Stimulated activated CD8-positive, alpha-beta memory T cell treated with anti-CD3 and anti-CD28 coated beads, Interleukin-7, amount 100 ng/mL, for 1 hour (primary cell): ENCODE results near the gene RPRD1B.

ENCODE experiments used
- DNase-seq, 2 donors: peaks; one replicate each; pipeline ENCODE4 v3.0.0-alpha.2; 2020; ENCODE audit warnings: low read depth in 2 of 2

Gene RPRD1B, protein sequence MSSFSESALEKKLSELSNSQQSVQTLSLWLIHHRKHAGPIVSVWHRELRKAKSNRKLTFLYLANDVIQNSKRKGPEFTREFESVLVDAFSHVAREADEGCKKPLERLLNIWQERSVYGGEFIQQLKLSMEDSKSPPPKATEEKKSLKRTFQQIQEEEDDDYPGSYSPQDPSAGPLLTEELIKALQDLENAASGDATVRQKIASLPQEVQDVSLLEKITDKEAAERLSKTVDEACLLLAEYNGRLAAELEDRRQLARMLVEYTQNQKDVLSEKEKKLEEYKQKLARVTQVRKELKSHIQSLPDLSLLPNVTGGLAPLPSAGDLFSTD

DNA sequence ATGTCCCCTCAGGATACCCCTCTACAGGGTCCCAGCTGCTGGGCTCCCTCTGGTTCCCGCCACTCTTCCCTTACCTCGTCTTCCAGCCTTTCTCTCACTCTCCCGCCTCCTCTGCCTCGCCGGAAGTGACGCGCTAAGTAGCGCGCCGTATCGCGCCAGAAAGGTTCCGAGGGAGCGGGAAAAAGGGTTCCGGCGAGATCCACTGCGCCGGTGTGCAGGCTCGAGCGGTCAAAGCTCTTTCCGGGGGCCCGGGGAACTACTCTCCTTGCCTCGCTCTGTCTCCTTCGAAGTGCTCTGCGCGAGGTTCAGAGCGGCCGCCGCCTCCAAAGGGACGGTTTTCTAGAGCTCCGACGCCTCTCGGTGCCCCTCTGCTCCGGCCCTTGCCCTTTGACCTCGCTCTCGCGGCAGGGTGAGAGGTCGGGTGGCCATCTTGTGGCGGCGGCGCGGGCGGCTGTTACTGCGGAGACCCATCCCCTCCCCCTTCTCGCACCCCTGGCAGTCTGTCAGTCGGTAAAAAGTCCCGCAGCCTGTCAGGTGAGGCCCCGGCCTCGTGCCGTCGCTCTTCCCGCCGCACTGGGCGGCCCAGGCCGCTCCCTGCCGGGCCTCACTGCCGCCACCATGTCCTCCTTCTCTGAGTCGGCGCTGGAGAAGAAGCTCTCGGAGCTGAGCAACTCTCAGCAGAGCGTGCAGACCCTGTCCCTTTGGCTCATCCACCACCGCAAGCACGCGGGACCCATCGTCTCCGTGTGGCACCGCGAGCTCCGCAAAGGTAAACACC lies at the start of gene RPRD1B, which contains the start of gene TTI1:
RPRD1B (plus strand) TSS at position 417 of the 778 bp plus-strand sequence; CDS start at position 619, 202 bp downstream.
TTI1 (minus strand) TSS at position 127 of the 778 bp plus-strand sequence. CDS start 19,640 bp downstream, outside the sequence.
- peak; percentile 75 to 77 for DNase-seq

DNA sequence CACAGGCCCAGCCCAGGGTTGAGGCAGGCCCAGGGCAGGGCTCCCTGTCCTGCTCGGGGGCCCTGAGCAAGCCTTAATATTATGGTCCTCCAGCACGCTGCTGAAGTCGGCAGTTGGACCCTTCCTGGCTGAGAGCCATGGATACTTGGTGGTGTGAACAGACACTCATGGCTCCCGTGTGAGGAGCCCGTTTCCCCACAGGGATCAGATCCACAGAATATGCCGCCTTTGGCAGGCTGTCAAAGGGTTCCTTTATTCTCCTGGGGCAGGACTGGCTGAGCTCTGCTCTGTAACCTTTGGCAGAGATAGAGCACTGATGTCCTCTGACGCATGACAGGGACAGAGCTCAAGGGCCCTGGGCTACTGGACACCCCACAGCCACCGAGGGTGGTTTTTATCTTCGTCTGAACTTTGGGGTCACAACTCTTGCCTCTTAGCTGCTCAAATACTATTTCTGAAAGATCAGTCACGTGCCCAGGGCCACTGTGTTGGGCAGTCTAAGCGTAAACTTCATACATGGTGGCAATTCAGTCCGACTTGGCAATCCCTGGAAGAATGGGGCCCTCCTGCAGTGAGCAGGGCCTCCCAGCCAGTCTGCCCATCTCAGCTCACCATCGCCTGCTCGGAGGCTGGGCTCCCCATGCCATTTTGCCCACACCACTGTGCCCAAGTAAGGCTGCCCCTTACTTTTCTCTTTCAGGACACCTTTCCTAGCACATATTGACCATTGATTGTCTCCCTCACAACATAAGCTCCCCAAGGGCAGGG lies 49.3 kb upstream of the RPRD1B start:
- DNase-seq, result no peak

DNA sequence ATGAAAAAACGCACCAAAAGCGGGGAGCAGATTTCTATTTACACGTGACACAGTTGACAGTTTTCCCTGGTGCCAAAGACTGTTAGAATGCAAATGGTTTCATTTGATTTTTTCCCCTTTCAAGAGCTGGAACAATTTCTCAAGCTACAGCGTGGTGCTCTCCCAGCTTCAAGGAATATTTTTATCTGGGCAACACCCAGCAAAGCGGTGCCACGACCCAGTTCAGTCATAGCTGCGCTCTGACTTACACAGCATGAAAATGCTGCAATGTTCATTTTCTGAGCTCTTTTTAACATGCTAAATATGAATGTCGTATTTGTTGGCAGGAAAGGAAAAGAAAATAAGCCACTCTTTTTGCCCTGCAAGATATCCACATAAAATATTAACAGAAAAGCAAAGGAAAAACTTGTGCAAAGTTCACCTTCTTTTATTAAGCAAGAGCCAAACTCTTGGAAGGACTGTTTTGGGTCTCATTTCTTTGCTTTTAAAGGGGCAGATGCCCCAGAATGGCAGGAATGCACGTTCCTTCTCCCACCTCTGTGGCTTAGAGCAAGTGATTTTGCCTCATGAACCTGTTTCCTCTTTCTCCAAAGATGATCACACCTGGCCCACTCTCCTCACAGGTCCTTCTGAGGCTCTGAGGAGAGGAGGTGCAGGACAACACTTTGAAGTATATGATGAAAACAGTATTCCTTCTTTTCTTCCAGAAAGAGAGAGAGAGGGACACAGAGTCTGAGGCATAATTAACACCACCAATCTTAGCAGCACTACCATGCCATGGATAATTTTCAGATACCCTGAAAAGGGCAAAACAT lies 47.3 kb upstream of the RPRD1B start:
- DNase-seq, result no peak

DNA sequence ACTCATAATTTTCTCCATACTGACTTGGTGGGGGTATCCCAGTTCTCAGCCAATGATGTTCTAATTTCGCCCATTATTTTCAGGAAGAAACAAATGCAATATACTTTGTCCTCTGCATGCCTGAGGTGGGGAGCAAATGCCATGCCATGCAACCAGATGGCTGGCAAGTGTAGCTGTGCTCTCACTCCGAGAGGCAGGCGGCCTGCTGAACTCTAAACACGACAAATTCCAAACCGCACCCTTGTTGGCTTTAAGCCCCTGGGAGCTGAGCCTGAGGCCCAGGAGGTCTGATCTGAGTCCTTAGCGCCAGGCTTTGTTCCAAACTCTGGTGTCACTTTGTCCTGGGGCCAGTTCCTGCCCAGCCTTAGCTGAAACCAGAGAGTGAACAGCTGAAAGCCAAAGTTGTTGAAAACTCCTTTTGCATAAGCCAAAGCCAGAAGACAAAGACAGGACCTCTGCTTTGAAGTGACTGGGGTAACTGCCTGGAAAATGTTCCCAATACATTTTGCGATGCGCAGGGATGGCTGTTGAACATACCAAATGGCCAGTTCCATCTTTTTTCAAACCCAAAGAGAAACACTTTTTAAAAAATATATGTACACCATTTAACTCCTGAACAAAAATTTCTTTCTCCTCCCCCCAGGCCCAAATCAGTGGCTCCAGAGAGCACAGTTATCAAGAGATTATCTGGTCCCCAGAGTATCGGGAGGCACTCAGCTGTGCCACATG lies 46.5 kb upstream of the RPRD1B start:
- DNase-seq, result no peak

DNA sequence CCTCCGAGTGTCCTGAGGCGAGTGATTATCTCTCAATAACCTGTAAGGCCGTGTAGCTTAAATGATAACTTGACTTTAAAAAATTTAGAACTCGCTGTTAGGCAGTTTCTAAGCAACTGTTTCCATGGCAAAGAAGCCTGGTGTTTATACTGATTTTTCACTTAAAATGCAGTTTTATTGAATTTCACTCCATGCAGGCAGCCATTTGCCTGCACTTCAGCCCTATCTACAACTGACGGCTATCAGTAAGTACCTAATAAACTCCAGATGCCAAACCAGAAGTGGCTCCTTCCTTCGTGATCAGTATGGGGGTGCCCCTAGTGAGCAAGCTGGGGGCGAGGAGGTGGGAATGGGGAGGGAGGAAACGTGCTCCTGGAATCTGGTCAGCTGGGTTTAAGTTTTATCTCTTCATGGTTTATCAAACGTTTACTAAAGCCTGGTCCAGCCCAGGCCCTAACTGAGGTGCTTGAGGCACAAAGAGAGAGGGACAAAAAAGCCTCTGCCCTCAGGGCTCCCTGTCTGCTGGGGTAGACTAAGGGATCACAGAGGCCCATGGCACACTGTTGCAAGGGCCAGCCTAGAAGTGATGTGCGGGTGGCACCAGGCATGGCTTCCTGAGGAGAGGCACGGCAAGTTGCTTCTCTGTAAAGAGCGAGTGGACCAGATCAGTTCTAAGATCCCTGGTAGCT lies 45.8 kb upstream of the RPRD1B start:
- DNase-seq, result no peak

DNA sequence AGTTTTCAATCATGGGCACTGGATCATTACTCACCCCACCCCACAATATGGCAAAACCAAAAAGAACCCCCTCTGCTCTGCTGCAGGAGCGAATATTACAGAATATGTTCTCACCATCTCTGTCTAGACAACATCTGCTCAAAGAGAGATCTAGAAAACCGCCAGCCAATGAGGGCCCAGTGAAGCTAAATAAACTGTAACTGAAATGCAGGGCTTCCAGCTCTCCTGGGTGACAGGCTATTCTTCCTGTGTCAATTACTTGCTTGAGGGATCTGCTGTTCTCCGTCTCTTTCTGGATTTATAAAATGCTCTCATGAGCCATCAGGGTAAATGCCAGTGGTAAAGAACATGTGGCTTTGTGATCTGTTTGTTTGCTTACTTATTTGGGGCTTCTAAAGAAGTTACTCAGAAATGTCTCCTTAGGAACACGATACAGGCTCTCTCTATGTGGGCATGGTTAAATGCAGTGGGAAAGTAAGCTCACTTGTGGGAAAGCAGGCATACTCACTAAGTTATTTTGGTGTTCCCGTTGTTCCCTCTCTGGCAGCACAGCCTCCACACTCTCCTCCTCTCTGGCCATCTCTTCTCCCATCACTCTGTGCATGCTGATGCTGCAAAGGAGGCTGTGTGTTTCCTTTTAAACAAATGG lies 45.1 kb upstream of the RPRD1B start:
- no peak for DNase-seq

DNA sequence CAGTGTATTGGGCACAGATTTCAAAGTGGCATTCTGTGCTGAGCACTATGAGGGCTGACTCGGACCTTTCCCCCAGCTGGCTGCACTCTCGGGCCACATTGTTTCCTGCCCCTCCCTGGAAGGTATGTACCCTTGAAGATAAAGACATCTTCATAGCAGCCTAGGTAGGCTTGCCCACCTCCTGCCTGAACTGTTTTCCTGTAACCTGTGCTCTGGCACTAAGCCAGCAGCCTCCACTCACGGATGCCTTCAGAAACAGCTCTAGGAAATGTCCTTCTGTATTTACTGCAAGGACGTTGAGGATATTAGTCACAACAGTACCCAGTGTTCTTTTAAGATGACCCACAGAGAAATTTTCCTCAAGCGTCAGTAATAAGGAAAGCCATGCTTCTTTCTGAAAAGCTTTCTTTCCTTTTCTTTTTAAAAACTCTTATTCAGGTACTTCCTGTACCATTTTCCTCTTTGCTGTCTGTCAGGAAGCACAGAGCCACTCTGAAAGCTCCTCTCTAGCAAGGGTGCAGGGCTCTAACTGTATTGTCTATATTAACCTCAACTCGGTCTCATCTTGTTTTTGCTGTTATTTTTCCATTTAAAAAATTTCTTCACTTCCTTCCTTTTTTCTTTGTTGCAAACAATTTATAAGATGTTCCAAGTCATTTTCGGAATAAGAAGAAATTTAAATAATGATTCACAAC lies 43.8 kb upstream of the RPRD1B start:
- no peak for DNase-seq

DNA sequence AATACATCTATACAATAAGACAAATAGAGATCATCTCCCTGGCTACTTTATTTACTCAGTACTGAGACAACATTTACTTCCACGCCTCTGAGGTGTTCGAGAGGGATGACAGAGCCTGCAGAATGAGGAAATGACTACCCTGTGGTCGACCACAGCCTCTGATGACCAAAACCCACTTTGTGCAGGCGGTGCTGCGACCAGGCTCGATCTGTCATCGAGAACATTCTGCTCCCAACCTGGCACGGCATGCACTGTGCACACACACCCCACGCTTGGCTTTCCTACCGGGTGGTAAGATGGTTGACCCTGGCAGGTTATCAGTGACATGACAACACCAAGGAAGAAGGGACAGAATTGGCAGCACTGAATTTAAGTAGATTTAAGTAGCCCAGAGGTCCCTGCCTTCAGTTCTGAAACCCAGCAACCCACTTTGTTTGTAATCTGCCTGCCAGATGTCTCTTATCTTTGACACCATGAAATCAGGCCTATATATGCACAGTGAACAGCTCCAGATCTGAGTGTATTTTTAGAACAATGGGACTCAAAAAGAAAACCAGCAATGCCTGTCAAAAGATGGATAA lies 42.9 kb upstream of the RPRD1B start:
- peak; percentile 4 to 14 for DNase-seq

DNA sequence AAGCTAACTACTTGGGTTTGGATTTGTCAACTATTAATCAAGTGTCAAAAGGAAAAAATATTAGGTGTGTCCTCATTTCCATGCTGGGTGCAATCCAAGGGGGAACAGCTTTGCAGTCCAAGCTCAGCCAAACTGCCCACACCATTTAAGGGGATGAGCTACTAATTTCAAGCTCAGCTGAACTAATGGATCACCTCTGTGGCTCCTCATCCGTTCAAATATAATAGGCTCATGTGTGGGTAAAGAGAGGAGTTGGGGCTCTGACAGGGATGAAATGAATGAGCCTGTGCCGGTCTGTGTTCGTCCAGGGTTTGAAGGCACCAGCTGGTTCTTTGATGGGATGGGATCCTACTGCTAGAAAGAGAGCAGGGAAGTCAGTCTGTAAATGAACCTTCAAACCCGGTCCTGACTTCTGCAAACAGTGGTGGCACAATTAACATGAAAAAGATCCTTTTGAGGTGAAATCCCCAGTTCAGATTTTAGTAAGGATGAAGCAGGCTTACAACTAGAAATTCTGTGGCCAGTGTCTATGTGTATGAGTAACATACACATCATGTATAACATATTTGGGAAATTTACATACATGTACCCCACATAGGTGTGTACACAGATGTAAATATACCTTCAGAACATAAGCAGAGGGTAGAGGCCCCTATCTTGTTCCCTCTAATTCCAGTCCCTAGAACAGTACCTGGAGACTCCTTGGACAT lies 42.2 kb upstream of the RPRD1B start:
- DNase-seq, result no peak

DNA sequence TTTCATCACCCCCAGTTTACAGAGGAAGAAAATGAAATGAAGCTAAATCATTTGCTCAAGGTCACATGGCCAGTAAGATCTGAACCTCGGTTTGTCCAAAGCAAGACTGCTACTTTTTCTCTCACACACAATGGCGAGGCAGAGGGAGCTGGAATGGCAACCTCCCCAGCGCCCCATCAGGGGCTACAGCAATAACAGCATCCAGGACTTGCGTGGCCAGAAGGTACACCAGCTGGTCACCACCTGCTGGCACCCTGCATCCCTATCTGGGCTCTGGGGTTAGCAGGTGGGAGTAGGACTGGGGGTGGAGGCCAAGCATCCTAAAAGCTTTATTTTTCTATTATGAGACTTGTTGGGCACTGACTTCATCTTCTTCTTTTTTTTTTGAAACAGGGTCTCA lies 41.6 kb upstream of the RPRD1B start:
- DNase-seq, result no peak

DNA sequence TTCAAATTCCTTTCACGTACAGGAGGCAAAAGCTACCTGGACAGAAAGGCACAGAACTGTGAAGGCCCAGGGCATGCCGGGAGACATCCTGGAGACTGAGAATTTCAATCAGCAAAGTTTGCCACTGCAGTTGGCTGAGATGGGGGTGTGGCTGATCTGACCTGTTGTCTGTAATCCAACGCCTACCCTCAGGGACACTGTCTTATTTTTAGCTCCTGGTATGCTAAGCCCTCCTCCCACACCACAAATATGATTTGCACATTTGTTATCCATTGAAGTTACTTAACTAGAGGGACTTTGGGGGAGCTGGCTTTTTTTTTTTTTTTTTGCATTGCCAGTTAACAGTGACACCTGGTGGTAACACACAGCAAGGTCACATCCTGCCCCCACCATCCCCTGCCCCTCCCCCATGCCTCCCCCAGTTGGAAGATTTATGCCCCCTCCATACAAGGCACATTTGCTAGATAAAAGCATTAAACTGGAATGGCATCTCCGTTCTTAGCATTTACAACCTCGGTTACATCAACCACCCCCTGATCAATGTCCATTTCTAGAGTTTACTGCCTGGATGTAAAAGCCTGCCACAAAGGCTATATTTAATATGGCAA lies 40.6 kb upstream of the RPRD1B start:
- DNase-seq, result no peak

DNA sequence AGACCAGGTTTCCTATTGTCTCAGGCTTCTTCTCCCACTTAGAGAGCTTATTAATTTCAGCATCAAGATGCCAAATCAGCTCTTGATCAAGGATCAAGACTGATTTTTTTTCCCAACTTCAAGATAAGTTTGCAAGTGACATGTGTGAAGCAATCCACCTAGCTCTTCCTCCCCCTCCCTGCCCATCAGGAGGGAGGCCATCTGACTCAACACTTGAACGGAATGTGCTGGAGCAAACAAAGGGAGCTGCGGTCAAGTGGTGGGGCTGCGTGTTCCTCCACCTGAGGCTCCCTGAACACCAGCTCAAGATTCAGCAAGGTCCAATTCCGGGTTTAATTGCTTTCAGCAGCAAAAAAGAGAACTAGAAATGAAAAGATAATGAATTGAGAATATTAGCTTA lies 39.0 kb upstream of the RPRD1B start:
- no peak for DNase-seq

DNA sequence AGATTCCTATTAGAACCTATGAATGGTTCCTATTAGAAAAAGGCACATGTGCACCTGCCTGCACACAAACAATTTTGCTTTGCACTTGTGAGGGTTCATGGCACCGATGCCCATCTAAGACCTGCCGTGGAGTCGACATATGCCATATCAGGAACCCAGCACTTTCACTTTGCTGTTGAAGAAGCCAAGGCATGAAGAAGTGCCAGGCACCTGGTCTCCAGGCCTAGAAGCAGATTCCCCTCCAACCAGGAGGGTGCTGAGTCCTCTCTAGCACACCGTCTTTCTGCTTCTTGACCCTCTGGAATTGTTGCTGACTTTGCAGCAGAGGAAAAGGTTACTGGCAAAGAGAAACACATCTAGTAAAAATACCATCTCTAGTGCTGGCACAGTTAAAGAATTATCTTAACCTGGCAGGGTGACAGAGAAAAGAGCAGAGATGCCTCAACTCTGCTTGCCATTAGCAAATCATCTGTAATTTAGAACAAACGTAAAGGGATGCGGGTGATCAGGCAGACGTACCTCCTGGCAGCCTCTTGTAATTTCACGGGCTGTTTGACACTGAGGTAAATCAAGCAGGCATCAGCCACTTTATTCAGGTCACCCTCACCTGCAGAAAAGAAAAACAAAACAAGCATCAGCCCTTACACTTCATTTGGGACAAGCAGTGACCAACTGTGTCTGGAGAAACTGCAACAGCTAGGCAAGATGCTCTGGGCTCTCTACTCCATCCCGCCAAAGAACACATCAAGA lies 37.5 kb upstream of the RPRD1B start:
- DNase-seq, result no peak

DNA sequence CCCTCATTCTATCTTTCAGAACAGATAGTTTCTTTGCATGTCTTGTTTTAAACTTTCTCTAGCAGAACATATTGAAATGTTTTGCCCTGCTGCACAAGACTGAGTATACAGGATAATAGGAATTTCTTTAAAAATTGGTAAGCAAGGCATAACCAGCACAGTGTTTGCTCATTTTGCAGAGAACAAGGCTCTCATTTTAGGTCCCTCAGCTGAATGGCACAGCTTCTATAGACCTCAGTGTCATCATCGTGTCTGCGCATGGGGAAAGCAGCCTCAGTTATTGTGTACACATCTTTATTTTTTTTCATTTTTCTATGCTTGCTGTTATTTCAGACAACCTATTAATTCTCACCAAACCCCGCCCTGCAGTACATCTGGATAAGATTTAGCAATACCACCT lies 36.0 kb upstream of the RPRD1B start:
- DNase-seq, result no peak

DNA sequence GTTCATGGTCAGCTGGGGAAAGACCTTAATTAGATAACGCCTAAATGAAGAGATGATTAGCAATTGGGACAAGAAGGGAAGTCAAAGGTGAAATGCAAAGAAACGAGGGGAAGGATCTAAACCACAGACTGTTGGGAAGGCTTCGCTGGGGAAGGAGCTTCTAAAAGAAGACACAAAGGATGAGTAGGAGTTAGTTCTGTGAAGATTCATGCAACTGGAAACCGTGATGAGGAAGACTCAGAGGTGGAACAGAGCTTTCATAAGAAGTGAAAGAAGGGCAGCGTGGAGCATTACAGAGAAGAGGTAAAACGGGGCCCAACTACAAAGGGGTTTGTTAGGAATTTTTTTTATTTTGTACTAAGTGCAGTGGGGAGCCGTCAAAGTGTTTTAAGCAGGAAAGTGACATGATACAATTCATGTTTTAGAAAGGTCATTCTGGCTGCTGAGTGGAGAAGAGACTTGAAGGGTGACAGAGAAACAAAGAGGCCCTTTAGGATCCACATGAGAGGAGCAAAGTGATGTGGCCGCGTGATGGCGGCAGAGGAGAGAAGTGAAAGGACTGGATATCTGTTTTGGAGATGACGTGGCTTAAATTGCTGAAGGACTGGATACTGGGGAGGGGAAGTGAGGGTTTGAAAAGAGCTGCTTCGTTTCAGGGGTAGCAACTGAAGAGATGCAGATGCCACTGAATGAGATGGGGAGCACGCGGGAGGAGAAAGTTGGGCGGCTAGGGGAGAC lies 33.9 kb upstream of the RPRD1B start:
- DNase-seq, result no peak

DNA sequence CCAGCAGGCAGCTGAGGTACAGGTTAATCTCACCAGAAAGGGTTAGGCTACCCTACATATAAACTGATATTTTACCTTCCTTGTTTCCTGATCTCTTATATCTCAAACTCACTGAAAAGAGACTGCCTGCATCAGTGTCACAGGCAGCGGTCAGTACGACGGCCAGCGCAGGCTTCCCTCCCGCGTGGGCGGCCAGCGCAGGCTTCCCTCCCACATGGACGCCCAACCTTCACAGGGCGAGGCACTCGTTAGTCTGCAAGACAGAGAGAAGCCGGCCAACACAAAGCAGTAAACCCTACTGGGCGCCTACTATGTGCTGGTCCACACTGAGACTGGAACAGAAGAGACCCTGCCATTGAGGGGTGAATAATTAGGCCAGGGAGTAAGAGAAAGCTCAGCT lies 33.3 kb upstream of the RPRD1B start:
- no peak for DNase-seq
